Inflammatory macrophage treated with lipopolysaccharide for 4 hours (primary cell): Measurements from ENCODE around the gene TANGO2.

Experiments used
- DNase-seq: peaks from one replicate; pipeline ENCODE4 v3.0.0-alpha.2; 2020

The TANGO2 gene

DNA sequence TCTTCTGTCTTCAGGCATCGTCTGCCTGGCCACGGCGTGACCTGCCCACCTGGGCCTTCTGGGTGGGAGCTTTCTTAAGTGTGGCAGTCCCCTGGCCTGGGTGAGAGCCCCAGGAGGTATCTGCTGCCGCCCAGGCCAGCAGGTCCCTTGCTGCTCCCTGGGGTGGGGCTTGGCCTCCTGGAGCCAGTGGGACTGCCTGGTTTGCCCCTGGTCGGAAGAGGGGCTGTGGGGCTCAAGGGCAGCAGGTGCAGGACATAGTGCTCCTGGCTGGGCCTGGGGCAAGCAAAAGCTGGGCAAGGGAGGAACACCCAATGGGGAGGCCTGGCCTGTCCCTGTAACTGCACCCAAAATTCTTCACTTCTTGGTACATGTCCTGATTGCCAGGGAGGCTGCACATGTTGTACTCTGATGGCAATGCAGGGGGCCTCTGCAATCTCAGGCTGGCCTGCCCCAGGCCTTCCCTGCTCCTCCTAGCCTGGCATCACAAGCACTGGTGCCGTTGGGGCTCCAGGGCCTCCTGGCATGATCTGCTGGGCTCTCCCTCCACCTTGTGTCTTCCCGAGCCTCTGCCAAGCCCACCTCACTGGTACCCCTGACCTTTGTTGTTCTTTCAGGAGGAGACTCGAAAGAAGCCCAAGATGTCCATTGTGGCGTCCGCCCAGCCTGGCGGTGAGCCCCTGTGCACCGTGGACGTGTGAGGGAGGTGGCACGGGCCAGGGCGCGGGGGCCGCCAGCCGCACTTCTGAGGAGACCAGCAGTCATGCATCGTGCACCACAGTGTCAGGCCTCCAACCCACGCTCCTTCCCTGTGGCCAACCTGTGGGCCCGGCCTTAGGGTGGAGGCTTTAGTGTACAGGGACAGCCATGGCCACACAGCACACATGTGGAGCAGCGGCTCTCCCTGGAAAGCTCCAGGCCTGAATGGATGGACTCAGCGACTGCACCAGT is 88.8 kb downstream of the TANGO2 start:
- DNase-seq: no peak

DNA sequence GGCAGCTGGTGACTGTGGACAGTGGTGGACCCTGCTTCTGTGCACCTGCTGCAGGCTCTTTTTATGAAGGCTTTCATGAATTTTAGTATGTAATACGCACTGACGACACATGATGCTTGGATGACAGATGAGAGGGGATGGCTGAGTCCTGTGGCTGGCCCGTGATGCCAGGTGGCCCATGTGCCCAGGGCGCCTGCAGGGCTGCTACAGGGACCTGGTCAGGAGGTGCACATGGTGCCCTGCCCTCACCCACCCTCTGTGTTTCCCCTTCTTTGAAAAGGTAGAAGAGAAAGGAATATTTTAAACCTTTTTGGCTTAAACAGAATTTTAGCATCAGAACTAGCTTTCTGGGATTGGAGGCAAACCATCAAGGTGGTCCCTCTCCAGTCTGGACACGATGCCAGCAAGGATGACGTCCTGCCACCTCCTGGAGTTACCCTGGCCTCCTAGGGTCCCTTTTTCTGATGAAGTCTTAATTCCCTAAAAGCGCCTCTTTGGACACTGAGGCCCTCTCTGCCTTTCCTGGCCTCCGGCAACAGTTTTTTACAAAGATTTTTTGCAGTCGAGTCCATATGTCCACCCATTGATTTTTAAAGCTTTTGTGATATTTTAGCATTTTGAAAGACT is 89.6 kb downstream of the TANGO2 start:
- DNase-seq: no peak

DNA sequence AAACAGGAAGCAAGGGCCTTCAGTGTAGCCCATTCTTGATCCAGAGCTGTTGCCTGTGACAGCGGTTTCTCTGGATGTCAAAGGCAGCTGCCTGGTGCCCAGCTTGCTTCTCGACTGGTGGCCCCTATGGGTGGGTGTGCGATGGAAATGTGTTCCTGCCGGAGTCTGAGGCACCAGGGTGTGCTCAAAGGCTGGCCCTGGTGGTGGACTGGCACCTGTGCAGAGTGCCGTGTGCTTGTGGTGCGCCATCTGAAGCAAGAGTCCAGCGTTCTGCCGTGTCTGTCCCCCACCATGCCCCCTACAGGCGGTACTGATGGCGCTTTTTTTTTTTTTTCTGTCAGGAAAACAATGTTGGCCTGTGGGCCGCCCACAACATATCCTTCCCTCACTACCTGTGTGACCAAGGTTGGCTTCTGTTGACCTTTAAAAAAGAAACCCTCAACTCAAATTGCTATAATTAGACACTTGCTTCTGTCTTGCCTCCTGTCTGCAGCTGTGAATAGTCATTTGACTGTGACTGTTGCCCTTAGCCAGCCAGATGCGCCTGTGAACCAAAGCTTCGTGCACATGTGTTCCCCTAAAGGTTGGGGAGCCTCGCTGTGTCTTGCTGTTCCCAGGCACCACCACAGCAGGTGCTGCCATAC is 90.3 kb downstream of the TANGO2 start:
- DNase-seq: no peak

DNA sequence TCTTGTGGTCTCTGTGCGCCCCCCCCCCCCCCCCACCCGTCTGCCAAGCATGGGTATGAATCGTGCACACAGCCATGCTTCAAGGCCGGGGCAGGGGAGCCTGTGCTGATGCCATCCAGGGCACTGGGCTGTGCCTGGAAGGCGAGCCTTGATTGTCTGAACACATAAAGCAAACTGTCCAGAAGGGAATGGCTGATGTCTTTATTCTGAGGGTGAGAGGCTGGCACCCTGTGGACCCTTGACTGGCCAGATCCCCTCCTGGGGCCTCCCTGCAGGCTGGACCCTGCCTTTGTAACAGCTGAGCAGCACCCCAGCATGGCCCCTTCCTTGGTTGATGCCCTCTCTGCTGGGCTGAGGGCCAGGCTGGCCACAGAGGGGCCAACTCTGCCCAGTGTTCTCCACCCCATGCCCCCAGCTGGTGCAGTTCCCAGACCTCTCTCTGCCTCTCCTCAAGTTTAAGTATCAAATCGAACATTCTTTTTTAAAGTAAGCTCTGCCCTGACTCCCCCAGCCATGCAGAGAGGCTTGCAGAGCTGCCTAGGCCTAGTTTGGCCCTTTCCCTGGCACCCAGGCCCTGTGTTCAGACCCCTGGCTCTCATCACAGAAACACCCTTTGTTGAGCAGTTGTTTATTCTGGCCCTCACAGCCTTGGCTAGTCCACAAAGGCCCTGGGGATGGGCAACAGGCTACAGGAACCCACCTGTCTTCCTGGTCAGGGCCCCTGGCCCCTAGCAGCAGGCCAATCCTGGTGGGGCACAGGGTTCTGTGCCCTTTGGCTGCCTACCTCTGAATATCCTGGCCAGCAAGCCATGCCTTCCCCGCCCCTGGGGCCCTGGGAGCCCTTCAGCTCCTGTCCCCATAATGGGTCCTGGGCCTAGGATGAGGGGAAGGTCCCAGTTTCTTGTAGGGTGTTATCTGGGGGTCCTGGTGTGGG is 91.0 kb downstream of the TANGO2 start:
- no peak for DNase-seq

DNA sequence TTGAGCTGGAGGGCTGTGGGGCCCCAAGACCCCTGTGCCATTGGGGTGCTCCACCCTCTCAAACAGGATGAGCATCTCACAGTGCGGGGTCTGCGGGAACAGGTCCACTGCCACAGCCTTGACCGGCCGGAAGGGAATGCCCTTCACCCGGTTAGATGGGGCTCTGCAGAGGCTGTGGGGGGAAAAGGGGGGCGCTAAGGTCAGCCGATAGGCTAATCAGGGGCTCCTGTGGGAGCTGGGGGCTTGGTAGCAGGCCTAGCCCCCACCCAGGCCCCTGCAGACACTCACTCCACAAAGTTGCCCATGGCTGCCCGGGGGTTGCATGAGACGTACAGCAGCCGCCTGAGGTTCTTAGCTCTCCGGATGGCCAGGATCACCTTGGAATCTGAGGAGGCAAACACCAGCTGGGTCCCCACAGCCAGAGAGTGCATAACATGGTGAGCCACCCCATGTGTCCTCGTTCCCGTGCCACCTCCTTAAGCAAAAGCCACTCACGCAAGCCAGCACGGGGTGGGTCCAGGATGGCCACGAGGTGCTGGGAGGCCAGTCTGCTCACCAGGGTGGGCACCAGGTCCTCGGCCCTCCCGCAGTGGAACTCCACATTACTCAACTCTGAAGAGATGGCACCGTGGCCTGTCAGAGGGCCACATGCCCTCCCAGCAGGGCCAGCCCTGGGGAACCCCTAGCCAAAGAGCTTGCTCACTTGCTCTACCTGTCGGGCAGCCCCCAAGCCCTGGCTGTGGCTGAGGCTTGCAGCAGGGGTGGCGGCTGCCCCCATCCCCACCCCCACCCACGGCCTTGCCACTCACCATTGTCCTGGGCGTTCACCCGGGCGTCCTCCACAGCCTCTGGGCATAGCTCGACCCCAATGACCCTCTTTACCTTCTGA is 92.0 kb downstream of the TANGO2 start:
- DNase-seq: no peak

DNA sequence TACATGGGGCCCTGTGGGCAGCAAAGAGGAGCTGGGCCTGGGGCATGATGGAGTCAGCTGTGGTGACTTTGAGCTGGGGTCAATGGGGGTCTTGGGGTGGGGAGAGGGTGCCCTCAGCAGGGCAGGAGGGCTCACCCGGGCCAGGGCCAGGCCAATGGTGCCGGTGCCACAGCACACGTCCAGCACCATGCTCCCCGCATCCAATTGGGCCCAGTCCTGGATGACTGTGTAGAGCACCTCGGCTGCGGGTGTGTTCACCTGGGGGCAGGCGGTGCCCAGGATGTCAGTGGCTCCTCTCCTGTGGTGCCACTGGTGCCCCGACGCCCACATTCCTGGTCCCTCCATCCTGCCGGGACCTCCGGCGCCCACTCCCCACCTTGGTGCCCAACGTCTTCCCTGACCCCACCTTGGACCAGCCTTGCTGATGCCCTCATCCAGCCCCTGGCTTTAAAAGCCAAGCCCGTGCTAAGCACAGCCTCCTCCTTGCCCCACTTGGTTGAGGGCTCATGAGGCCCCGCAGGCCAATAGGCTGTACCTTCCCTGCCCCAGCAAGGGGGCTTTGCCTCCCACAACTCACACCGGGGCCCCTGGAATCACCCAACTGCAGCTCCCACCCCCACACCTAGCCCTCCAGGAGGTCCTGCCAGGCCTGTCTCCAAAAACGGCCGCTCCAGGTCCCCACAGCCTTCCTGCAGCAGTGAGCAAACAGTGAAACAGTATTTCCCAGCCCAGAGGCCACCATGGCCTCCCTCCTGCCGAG is 92.8 kb downstream of the TANGO2 start:
- no peak for DNase-seq

DNA sequence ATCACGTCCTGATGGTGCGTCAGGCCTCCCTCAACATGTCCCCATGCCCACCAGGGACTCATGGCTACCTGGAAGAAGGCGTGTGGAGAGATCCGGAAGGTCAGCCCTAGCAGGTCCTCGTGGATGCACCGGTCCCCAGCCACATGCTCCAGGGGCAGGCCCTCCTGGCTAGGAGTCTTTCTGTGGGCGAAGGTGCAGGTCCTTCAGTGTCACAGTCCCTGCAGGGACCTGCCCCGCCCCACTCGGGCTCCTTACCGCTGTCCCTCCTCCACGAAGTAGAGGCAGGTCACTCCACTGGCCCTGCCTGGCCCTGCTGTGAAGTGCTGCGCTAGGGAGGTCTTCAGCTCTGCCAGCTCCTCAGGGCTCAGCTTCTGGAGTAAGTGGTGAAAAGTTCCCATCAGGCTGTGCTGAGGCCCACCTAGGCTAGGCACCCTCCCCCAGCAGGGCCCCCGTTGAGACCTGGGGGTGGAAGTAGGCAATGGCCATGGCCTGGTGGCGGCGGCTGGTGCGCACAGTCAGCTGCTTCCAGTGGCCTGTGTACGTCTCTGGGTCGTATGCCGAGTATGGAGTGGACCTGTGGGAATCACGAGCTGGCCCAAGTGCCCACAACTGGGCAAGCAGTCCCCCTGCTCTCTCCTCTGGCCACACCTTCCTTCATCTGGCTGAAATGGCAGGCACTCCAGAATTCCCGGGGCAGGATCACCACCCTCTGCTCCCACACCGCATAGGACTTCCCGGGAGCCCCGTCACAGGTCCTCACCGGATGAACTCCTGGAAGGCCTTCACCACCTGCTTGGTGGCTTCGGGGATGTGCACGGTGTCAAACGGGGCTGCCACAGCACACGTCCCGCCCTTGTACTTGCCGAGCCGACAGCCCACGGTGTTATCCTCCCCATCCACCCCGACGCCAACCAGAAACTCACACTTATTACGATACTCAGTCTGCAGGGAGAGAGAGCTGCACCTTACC is 93.9 kb downstream of the TANGO2 start:
- no peak for DNase-seq

DNA sequence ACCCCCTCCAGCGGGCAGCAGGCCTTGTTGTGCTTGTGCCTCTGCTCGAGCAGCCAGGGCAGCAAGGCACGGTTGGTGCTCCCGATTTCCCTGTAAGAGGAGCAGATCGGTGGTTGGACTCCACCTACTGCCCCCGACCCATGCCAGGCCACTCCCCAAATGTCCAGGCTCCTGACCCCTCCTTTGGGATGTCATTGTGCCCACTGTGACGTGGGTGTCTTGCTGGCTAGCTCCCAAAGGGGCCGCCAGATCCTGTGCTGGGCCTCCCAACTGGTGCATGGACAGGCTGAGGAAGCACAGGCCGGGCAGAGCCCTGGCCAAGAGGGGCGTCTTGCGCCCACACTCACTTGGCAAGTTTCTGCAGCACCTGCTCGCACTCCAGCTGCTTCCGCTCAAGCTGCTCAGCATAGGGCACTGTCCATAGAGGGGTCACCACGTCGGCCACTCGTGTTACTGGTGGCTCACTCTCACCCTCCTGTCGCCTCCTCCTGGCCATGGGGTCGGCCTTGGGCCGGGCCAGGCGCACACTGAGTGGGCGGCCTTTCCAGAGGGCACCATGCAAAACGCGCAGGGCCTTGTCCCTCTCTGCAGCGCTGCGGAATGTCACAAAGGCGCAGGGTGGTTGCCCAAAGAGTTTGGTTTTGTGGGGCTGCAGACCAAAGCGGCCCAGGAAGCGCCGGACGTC is 94.9 kb downstream of the TANGO2 start, which contains the start of gene RANBP1:
RANBP1 (plus strand) TSS at position 414 of the 685 bp plus-strand sequence; CDS start at position 495, 81 bp downstream.
- DNase-seq: no peak

DNA sequence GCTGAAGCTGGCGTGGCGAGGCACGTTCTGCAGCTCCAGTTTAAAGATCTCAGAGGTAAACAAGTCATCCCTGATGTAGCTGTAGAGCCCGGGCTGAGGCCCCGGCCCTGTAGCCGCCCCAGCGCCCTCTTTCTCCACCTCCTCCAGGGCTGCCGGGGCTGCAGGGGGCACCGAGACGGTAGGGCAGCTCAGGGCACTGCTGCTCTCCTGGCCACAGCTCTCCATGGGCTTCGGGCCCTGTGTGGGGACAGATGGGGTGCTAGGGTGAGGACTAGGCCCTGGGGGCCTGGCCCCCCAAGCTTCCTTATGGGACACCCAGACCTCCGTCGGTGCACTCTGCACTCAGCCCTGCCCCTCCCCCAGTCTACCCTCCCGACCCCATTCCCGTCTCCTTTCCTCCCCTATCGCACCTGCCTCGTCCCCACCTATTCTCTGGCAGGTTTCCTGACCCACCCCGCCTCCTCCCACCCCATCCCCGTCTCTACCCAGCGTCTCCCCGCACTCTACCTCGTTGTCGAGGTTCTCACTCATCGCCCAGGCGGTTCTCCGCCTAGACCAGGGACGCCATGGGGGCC is 95.6 kb downstream of the TANGO2 start:
- DNase-seq: no peak
